ENCODE data around the gene KIF20A.
"Not testable (repeated sequence)": the region's sequence is repeated elsewhere in the genome, so short reads cannot be mapped to it uniquely, and the experiment has no call there.

KIF20A gene

DNA sequence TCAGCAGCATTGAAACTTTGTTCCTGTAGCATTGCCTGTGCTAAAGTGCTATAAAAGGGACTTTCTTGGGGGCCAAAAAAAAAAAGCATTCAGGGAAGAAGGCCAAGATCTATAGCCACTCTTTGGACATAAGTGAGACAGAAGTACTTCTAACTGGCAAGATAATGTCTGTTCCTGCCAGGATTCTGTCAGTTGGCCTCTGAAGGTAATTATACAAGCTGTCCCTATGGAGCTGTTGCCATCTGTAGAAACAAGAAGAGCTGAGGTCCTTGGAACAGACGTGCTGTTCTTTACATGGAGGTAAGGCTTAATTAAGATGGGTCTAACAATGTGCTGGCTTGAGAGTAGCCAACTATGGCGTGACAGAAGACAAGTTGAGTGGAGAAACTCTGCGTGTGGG is 9.7 kb downstream of the KIF20A start:
- DNase-seq, result no peak

DNA sequence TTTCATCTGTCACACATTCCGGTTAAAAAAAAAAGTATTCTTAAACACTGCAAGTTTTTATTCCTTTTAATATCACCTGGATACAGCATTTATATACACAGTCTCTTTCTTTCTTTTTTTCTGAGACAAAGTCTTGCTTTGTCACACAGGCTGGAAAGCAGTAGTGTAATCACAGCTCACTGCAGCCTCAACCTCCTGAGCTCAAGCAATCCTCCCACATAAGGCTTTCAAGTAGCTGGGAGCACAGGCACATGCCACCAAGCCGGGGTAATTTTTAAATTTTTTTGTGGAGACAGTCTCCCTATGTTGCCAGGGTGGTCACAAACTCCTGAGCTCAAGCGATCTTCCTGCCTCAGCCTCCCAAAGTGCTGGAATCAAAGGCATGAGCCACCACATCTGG is 13.9 kb downstream of the KIF20A start:
- DNase-seq, result no peak

DNA sequence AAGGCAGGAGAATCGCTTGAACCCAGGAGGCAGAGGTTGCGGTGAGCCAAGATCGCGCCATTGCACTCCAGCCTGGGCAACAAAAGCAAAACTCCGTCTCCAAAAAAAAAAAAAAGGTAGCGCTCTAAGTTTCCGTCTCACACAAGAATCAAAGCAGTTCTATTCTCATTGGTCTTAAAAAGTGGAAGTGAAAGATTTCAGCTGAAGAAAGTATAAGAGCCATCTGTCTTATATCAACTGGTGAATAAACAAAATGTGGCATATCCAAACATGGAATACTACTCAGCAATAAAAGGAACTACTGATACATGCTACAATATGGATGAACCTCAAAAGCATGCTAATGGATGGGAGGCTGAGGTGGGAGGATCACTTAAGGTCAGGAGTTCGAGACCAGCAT is 14.9 kb downstream of the KIF20A start:
- not testable (repeated sequence) for DNase-seq

DNA sequence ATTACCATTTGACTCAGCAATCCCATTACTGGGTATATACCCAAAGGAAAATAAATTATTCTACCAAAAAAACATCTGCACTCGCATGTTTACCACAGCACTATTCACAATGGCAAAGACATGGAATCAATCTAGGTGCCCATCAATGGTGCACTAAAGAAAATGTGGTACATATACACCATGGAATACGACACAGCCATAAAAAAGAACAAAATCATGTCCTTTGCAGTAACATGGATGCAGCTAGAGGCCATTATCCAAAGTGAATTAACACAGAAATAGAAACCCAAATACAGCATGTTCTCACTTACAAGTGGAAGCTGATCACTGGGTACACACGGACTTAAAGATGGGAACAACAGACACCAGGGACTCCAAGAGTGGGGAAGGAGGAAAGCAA is 32.1 kb downstream of the KIF20A start:
- DNase-seq, result no peak

DNA sequence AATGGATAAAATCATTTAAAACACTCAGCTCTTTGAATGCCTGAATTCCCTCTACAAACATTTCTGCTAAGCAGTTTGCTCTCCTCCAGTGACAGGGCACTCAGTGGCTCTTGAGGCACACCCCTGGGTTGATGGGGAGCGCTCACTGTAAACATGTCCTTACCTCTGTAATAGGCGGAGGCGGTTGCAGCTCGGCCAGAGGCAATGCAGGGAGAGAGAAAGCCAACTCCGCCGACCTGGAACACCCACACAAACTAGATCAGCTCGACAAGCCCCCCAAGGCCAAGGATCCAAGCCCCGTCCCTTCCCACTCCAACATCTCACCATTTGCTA is 33.9 kb downstream of the KIF20A start:
- no peak for DNase-seq

DNA sequence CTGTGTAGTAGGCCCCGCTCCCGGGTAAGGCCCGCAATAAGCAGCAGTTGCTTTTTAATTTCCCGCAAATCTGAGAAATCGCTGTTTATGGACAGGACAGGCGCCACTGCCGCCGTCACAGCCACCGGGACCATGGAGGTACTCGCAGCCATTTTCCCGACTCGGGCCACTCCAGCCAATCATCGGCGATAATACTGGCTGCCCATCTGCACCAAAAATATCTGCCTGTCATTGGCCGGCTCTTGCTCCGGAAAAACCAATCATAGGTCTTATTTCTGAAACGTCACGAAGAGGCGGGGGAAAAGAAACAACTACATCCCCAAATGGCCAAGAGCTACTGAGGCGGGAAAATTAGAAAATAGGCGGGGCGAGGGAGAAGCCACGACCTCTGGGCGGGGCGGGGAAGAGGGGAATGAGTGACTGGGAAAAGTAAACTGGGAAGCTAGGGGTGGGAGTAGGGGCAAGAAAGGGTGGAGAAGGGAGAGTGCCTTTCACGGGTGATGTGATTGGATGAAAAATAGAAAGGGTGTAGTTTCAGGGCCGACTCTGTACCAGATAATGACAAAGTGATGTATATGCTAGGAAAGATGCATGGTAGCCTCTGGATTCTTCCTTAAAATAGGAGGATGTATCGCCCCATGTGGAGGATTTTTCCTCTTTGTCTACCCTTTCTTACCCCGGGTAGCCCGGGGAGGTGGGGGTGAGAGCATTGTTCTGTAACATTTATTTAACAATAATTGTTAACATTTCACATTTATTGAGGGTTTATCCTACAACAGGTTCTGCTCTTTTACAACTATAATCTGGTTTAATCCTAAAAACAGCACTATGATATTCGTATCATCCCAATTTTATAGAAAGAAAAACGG is 34.5 kb downstream of the KIF20A start, which contains the start of gene CDC23:
CDC23 (minus strand) TSS at position 163 of the 869 bp plus-strand sequence; CDS start at position 152, 11 bp downstream.
- peak; percentile 83 for DNase-seq

DNA sequence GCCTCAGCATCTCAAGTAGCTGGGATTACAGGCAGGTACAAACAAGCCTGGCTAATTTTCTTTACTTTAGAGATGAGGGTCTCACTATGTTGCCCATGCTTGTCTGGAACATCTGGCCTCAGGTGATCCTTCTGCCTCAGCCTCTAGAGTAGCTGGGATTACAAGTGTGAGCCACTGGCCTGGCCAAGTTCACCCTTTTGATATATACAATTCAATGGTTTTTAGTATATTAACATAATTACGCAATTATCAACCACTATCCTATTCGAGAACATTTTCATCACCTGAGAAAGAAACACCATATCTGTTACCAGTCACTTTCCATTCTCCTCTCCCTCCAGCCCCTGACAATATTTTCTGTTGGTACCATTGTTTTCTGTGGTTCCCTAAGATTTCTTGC is 37.9 kb downstream of the KIF20A start:
- DNase-seq, result no peak

DNA sequence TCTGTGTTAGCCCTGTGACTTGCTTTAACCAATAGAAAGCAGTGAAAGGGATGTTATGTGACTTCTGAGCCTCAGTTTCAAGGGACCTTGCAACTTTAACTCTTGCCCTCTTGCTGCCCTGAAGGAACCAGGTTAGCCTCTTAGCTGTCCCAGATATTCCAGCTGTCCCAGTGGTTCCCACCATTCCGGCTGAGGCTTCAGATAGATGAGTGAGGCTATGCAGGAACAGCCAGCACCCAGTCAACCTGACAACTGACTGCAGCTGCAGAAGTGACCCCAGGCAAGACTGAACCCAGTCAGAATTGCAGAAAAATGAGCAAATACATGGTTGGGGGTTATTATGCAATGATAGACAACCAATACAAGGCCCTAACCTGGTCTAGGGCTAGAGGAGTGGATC is 44.6 kb downstream of the KIF20A start:
- no peak for DNase-seq

DNA sequence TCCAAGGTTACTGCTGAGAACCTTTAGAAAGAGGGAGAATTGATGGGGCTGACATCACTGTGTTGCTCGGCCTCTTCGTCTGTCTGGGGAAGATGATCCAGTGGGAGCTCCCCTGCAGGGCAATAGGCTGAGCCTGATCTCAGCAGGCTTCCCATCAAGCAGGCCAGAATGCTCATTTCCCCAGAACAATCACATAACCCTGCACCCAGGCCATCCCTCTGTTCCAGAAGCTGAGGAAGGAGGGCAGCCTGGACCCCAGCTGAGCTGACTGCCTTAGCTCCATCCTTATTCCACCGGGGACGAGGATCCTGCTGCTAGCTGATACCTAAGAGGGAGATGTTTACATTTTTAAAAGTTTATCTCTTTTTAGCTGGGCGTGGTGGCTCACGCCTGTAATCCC is 45.8 kb downstream of the KIF20A start:
- DNase-seq, result no peak

DNA sequence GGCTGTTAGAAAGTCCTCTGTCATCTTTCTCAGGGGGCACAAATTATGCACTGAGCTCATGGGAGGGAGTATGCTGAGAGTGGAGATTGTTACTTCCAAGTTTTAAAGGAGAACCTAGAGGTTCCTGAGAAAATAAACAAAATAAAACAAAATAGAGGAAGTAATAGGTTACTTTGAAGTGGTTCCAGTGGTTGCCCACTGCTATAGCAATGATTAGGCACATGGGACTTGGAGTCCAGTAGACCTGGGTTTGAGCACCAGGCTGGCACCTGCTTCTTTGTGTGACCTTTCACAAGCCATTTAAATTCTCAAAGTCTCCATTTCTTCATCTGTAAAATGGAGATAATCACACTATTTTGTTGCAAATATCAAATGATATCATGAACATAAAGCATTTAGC is 48.0 kb downstream of the KIF20A start:
- no peak for DNase-seq

DNA sequence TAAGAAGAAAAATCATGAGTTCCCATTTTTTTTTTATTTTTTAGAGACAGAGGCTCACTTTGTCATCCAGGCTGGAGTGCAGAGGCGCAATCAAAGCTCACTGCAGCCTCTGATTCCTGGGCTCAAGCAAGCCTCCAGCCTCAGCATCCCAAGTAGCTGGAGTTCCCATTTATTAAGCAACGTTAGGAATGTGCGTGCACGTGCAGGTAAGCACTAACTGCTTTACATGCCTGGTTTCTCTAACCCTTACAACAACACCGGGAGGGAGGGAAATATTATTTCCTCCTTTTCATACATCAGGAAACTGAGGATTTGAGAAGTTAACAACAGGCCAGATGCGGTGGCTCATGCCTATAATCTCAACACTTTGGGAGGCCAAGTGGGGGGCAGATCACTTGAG is 50.5 kb downstream of the KIF20A start:
- DNase-seq, result no peak

DNA sequence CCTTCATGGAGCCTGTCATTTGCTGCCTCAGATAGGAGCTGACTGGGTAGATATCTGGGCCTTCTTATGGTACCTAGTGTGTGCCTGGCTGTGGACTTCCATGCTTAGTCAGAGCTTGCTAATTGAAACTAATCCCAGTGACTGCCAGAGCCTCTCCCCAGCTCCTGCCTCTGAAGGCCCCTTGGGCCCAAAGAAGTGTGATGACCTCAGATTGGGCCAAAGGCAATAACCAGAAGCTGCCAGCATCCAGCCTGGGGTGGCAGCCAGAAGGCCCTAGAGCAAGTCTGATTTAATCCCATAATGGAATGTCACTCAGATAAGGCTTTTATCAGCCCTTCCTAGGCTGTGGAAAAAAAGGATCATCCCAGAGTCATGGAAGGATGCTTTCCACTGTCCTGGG is 51.3 kb downstream of the KIF20A start:
- no peak for DNase-seq

DNA sequence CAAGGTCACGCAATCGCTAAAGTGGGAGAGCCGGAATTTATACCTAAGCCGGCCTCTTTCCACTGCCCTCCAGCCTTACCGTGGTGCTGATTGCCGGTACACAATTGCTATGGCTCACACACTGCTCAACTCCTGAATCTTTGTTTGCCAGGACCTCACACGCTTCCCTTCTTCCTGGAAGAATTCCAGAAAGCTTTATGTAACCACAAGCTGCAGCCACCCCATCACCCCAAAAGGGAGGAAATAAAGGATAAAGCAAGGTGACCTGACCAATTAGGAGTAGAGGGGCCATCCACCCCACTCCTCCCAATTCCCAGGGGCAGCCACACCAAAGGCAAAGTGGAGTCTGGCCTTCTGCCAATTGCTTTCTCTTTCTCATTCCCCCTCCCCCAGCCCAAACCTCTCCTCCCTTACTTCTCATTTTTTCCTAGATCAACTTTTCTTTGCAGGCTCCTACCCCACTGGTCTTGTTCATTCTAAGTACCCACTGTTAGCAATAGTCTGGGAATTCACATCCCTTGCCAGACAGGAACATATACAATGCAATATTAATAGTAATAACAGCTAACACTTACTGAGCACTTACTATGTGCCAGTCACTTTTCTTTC is 52.2 kb downstream of the KIF20A start:
- no peak for DNase-seq

DNA sequence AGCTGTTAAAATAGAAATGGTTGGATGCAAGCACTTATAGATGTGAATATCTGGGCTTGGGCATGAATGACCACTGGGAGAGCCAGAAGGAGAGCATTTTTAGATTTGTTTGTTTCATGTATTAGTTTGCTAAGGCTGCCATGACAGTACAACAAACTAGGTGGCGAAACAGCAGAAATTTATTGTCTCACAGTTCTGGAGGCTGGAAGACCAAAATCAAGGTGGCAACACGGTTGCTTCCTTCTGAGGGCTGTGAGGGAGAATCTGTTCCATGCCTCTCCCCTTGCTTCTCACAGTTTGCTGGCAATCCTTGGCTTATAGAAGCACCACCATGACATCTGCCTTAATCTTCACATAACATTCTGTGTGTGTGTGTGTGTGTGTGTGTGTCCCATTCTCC is 54.4 kb downstream of the KIF20A start:
- no peak for DNase-seq

DNA sequence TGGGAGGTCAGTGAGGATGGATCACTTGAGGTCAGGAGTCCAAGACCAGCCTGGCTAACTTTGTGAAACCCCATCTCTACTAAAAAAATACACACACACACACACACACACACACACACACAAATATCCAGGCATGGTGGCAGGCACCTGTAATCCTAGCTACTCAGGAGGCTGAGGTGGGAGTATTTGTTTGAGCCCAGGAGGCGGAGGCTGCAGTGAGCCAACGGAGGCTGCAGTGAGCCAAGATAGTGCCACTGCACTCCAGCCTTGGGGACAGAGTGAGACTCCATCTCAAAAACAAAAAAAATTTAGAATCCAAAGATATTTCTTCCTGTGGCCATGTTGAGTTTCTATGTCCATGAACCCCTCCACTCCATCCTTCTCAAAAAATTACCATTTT is 55.7 kb downstream of the KIF20A start:
- DNase-seq, result no peak
